Myocyte (in vitro differentiated cells): Measurements from ENCODE around the gene SAT1. TPM values are rescaled to one million over a fixed set of nuclear protein-coding genes. Genes with fewer than 3 reads are reported as not detected.
A peak's percentile ranks its signal among the peaks of the same experiment; 100 is the strongest.
"Not testable (repeated sequence)": the region's sequence is repeated elsewhere in the genome, so short reads cannot be mapped to it uniquely, and the experiment has no call there.

ENCODE experiments used
- DNase-seq: peaks from one replicate; pipeline ENCODE4 v3.0.0-alpha.2; 2012; ENCODE audit warnings: low read depth
- polyA plus RNA-seq: library from polyadenylated mRNA; unstranded; fragments of >200 nt; gene quantifications from one replicate; pipeline ENCODE4 v1.2.1, GENCODE V29; 2012; ENCODE audit warnings: missing spikeins
- total RNA-seq: library from RNA; depleted of rRNA; stranded (reverse); fragments of >200 nt; gene quantifications from 2 replicates; pipeline ENCODE4 v1.2.3, GENCODE V29; 2014

The SAT1 gene
- 43.6 and 50.6 TPM in 2 replicates for total RNA-seq
- polyA plus RNA-seq, result 59.9 TPM

DNA sequence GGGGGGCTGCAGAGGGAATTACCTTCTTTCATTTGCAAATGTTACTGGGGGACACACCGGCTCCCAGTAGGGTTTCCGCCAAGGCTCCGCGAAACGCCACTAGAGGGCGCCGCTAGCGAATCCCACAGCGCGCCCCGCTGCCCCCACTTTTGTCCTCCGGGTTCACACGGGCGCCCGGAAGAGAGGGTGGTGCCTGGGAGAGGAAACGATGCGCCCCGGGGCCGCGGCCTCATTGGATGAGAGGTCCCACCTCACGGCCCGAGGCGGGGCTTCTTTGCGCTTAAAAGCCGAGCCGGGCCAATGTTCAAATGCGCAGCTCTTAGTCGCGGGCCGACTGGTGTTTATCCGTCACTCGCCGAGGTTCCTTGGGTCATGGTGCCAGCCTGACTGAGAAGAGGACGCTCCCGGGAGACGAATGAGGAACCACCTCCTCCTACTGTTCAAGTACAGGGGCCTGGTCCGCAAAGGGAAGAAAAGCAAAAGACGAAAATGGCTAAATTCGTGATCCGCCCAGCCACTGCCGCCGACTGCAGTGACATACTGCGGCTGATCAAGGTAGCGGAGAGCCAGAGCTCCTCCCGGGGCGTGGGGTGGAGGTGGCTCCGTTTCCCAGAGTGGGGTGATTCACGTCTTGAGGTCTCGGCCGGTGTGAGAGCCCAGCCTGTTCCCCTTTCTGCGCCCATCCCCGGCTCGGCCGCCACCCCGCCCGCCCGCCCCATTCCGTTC is at the start of gene SAT1:
Gene SAT1 (plus strand): TSS at position 311 of the 726 bp plus-strand sequence. CDS start 179 bp downstream, at position 490.
- peak; percentile 93 for DNase-seq

GRCh38 chrX:23736030-23736429 is 46.9 kb upstream of the SAT1 start:
- DNase-seq, result no peak

DNA sequence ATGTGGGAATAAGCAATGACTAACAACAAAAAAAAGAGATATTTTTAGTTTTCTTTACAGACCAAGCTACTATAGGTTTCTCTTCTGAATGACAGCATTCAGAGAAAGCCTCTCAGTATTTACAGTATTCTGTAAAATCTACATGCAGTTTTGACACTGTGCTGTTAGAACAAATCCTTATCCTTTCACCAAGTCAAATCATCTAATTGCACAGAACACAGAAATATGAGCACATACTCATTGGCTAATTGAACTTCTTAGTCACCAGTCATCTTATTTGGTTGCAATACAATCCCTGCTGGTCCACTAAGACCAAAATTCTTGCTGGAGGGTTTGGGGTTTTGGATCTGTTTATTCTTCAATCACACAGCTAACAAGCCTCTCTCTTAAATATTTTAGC is 45.6 kb upstream of the SAT1 start:
- no peak for DNase-seq

DNA sequence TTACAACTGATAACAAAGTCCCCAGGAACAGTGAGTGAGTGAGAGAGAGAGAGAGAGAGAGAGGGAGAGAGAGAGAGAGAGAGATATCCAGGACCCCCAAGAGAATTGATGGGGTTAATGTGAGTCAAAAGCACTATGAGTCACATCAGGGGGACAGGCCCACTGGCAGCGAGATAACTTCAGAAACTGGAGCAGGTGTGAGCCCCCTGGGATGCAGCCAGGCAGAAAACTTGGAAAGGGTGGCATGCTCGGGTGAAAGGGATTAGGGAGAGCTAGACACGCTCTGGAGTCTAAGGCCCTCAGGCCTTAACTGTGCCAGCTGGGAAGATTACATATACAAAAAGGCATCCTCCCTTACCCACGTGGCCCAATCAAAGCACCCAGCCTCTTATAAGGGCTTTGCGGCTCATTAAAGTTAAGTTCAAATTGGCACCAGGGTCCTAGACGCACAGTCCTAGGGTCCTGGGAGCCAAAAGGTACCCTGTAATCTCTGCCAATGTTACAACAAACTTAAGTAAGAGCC is 40.7 kb upstream of the SAT1 start:
- DNase-seq, result peak; percentile 87

- DNase-seq, result peak; percentile 91
These were observed 40.0 kb upstream of the SAT1 start, which contains the start of gene ACOT9 for GRCh38 chrX:23742697-23743622. Gene ACOT9, minus strand, starts transcription at chrX:23743276. Its CDS starts 132 bp downstream, at chrX:23743144.

DNA sequence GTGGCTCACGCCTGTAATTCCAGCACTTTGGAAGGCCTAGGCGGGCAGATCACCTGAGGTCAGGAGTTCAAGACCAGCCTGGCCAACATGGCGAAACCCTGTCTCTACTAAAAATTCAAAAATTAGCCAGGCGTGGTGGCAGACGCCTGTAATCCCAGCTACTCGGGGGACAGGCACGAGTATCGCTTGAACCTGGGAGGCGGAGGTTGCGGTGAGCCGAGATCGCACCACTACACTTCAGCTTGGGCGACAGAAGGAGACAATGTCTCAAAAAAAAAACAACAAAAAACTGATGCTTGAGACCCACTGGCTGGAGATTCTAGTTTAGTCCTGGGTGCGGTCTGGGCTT is 39.4 kb upstream of the SAT1 start:
- DNase-seq, result not testable (repeated sequence)

- no peak for DNase-seq
These were observed 37.2 kb upstream of the SAT1 start for GRCh38 chrX:23745786-23746185.

- no peak for DNase-seq
These were observed 33.8 kb upstream of the SAT1 start for GRCh38 chrX:23749129-23749528.

DNA sequence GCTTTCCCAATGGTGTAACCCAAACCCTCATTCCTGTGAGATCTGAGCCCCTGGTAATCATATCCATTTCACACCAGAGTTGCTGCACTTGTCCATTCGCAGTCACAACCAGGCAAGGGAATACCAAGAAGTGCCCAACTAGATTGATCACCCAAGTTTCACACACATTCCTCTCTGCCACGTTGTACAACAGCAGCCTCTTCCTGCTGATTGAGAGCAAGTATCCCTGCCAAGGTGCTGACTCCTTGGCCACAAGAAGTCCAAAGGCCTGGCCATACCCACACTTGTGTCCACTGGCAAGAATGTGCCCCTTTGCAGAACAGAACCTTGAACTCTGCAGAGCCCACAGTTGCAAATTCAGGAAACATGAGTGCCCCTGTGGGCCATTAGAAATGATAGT is 33.4 kb upstream of the SAT1 start:
- DNase-seq, result no peak

GRCh38 chrX:23752740-23753415 is 30.1 kb upstream of the SAT1 start:
- DNase-seq, result peak; percentile 63

GRCh38 chrX:23754664-23755063 is 28.3 kb upstream of the SAT1 start:
- no peak for DNase-seq

DNA sequence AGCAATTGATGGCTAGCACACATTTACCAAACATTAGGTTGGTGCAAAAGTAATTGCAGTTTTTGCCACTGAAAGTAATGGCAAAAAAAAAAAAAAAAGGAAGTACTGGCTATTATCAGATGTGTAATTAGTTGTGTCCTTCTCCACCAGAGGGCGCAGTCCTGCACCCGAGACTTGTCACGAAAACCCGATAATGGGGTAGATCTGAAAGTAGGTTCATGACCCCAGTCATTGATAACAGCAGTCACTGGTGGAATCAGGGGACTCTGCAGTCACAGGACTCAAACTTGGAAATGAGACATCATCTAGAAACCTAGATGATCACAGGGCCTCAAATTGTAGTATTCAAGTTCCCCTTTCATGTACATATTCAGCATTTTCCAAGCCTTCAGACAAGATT is 26.8 kb upstream of the SAT1 start:
- peak; percentile 56 for DNase-seq

DNA sequence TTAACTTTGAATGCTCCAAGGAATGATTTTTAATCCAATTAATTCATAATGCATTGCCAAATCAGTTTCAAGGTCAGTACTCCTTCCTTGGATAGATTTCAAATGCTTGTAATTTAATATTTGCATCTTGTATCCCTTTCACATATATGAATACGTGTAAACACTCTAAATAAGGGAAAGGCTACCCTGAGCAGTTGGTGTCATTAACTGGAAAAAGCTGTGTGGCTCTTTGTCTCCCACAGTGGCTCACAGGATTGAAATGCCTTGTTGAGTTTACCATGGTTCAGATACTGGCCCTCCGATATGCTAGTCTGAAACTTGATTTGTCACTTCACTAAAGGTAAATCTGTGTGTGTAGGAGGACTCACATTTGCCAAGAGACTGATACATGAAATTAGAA is 23.2 kb upstream of the SAT1 start:
- no peak for DNase-seq

DNA sequence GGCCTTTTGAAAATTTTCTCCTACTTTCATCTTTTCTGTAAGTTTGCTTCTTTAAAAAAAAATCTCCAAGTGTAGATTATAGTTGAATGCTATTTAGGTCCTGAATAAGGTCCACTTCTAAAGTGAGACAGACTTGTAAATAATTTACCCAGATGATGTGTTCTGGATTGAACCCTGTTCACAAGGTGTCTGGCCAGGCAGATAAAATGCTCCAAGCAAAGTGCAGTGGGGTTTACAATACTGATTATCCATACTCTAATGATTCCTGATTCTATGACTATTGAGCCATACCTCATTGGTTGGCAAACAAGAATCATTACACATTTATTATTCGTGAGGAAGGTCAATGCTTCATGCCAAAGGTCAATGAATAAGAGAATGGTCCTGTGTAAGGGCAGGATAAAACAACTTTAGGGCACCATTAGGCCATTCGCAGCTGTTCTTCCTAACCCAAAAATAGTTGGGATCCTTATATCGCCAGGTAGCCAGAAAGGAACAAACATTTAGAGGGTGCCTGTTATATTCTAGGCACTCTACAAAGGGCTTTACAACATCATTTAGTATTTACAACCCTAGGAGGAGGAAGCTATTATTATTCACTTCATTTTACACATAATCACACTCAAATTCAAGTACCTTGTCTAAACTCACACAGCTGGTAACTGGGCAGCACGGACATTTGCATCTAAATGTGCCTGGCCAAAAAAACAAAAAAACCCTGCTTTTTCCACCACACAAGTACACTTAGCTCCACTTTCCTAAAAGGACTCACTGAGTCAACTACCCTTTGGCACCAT is 18.6 kb upstream of the SAT1 start:
- DNase-seq, result no peak

GRCh38 chrX:23765449-23765848 is 17.5 kb upstream of the SAT1 start:
- DNase-seq, result no peak

GRCh38 chrX:23765868-23766267 is 17.1 kb upstream of the SAT1 start:
- DNase-seq, result no peak

DNA sequence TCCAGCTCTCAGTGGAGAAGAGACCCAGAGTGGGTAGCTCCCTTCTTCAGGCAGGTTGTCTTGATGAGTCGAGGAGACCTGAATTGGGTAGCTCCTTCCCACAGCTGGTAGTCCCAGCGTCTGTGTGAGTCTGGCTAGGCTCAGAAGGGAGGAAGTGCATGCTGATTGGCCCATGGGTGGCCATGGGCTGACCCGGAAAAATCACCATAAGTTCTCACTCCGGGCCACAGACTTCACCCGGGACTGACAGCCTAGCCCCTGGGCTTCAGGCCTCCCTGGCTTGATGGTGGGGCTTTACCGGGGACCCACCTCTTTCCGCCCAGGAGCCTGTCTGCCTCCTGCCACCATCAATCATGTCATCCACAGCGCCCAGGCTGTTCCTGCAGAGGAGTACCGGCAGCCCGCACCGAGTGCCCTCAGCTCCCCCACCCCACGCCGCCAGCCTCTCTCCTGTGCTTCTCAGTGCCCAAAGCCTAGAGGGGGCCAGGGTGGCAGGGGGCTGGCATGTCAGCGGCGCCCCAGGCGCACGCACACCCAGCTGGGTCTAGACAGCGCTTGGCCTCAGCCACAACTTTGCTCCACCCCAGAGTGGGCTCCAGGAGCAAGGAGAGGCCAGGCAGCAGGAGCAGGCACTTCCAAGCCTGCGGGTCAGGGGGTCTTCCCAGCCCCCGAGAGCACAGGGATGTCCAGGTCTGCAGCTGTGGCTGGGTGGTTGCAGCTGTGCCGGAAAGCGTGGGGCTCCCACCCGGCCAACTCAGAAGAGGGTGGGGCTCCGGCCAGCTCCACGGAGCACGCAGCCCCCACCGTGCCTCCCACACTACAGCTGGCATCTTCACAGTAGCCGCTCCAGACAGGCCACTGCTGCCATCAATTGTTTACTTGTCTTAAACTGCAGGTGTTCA is 16.1 kb upstream of the SAT1 start:
- no peak for DNase-seq

- no peak for DNase-seq
These were observed 12.8 kb upstream of the SAT1 start for GRCh38 chrX:23770142-23770541.

- DNase-seq, result not testable (repeated sequence)
These were observed 11.9 kb upstream of the SAT1 start for GRCh38 chrX:23771086-23771485.
